Hematopoietic multipotent progenitor cell treated with erythropoietin and hydrocortisone succinate and interleukin-3 and kit ligand, for 17 days (in vitro differentiated cells): ENCODE data around the gene SLC6A3.

Experiments
- DNase-seq: peaks from one replicate; pipeline ENCODE4 v3.0.0-alpha.2; 2015; ENCODE audit warnings: low spot score

SLC6A3 gene

GRCh38 chr5:1420211-1421195 is 24.7 kb downstream of the SLC6A3 start:
- no peak for DNase-seq

- no peak for DNase-seq
Observed at GRCh38 chr5:1419476-1420210, 25.6 kb downstream of the SLC6A3 start.

GRCh38 chr5:1418921-1419280 is 26.3 kb downstream of the SLC6A3 start:
- DNase-seq: no peak

GRCh38 chr5:1418238-1418920 is 26.9 kb downstream of the SLC6A3 start:
- DNase-seq: no peak

- DNase-seq: no peak
Observed at GRCh38 chr5:1417586-1418225, 27.5 kb downstream of the SLC6A3 start.

- DNase-seq: no peak
Observed at GRCh38 chr5:1416856-1417469, 28.3 kb downstream of the SLC6A3 start.

- DNase-seq: no peak
Observed at GRCh38 chr5:1415626-1416360, 29.4 kb downstream of the SLC6A3 start.

GRCh38 chr5:1415059-1415425 is 30.2 kb downstream of the SLC6A3 start:
- DNase-seq: no peak

GRCh38 chr5:1414311-1415058 is 30.8 kb downstream of the SLC6A3 start:
- DNase-seq: no peak

- DNase-seq: no peak
Observed at GRCh38 chr5:1413611-1414241, 31.5 kb downstream of the SLC6A3 start.

GRCh38 chr5:1413211-1413610 is 32.0 kb downstream of the SLC6A3 start:
- no peak for DNase-seq

- no peak for DNase-seq
Observed at GRCh38 chr5:1412621-1413020, 32.6 kb downstream of the SLC6A3 start.

GRCh38 chr5:1412163-1412562 is 33.1 kb downstream of the SLC6A3 start:
- no peak for DNase-seq

GRCh38 chr5:1411099-1411498 is 34.1 kb downstream of the SLC6A3 start:
- no peak for DNase-seq

GRCh38 chr5:1410156-1411014 is 34.9 kb downstream of the SLC6A3 start:
- DNase-seq: no peak

- no peak for DNase-seq
Observed at GRCh38 chr5:1409381-1410110, 35.7 kb downstream of the SLC6A3 start.

GRCh38 chr5:1406681-1407640 is 38.3 kb downstream of the SLC6A3 start:
- DNase-seq: no peak
